ENCODE data around the gene PPM1L. TPM values are rescaled to one million over a fixed set of nuclear protein-coding genes. Genes with fewer than 3 reads are reported as not detected.

PPM1L gene
- total and polyA plus RNA-seq, 2 of the 13 experiments (the other 11 are each of a cell fraction or from before 2014, with no cell fraction given), result 0.22 to 1.4 TPM

DNA sequence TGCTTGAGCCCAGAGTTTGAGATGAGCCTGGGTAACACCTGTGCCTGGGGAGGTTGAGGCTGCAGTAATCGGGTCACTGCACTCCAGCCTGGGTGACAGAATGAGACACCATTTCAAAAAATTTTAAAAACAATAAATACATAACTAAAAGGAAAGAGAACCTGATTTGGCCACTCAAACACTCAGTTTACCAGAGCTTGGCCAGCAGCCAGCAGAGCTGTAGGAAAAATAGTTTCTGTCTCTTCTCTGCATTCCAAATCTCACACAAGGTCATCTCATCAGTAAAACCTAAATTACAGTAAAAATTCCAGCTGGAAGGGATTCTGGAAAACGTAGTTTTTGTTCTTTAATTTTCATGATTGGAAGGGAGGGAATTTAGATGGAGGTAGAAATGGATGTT is 7.8 kb upstream of the PPM1L start:
- CTCF ChIA-PET (ENCODE audit: low intra/inter-chr PET ratio, low total read pairs), result no interaction called here
- FAIRE-seq (no peak), DNase-seq (ENCODE audit: low spot score) (no peak), ATAC-seq (no peak)
- no peaks in the 10 kb centered on the region for H4K20me1 ChIP-seq (ENCODE audit: insufficient read depth, low read length)
- H3K4me3 ChIP-seq (replicated peaks in 1 of 3; ENCODE audit: insufficient read depth in 1 of 3, low read depth in 2 of 3, low read length in 3 of 3), result no peak overlapping the region
- in situ Hi-C loops (cut with HindIII; ENCODE audit: extremely low pct_ligation_motif_present, low pct_unique_long_range_greater_than_20kb), result no loop called here
- no peak overlapping the region for H2AFZ ChIP-seq (ENCODE audit: low read length)
- BruUV-seq (replicated peaks), result no TSS peak
- no peak overlapping the region for H3K9ac ChIP-seq (ENCODE audit: insufficient read depth, low read depth, low read length)
- no peaks in the 10 kb centered on the region for H3K36me3 ChIP-seq (replicated peaks in 1 of 2; ENCODE audit: control insufficient read depth in 1 of 2, insufficient read depth in 2 of 2, low read length in 2 of 2)
- TF ChIP-seq MAF1 (CRISPR knock-in tag; IDR thresholded peaks at IDR 0.05; ENCODE audit: borderline replicate concordance), result no peak
- TF ChIP-seq ZNF556 (CRISPR knock-in tag; IDR thresholded peaks at IDR 0.05; ENCODE audit: borderline replicate concordance), result no peak
- TF ChIP-seq ZBTB7B (CRISPR knock-in tag; IDR thresholded peaks at IDR 0.05), result no peak
- TF ChIP-seq ZNF17 (CRISPR knock-in tag; IDR thresholded peaks at IDR 0.05), result no peak
- no peak for TF ChIP-seq ZNF10 (CRISPR knock-in tag; IDR thresholded peaks at IDR 0.05; ENCODE audit: borderline replicate concordance, low read depth)
- TF ChIP-seq ELF4 (CRISPR knock-in tag; IDR thresholded peaks at IDR 0.05; ENCODE audit: borderline replicate concordance), result no peak
- no peak for TF ChIP-seq SP140L (CRISPR knock-in tag; IDR thresholded peaks at IDR 0.05; ENCODE audit: borderline replicate concordance)
- no peak for TF ChIP-seq HDAC1 (CRISPR knock-in tag; IDR thresholded peaks at IDR 0.05)
- no peak for TF ChIP-seq ZNF850 (CRISPR knock-in tag; conservative IDR thresholded peaks at IDR 0.05)
- H3K9me3 ChIP-seq (ENCODE audit: low read length), result no peaks in the 10 kb centered on the region
- 13% methylated on average over 2 of the region's 2 CpGs for WGBS (ENCODE audit: low lambda C conversion rate)
- no peak overlapping the region for H3K27ac ChIP-seq (ENCODE audit: extremely low read length, insufficient read depth, low read length)
- no peaks in the 10 kb centered on the region for H3K4me1 ChIP-seq (ENCODE audit: insufficient read depth, low read length)
- POLR2A ChIA-PET, result no interaction called here
- no peaks in the 10 kb centered on the region for H3K79me2 ChIP-seq (ENCODE audit: insufficient read depth, low read length)
- no peak overlapping the region for H3K4me2 ChIP-seq (ENCODE audit: low read depth, low read length)
- intact Hi-C loops (cut with micrococcal nuclease; ENCODE audit: unreplicated experiment), result no loop called here
- H3K27me3 ChIP-seq (ENCODE audit: control insufficient read depth in 1 of 2, insufficient read depth in 2 of 2, low read length in 2 of 2), result no peaks in the 10 kb centered on the region

DNA sequence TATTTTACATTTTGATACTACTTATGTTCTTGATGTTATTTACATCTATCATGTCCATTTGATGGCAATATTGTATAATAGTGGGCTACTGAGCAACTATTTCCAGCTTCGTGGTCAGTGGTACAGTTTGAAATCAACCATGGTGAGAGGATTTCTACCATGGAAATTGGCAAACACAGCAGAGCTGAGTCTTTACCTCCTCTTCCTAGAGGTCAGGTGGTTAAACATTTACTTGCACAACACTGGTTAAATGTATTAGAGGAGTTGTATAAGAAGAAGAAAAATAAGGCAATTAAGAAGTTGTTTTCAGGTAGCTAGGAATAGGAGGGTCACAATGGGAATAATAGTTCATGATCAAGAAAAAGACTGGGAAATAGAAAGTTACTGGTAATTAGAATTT is 7.2 kb upstream of the PPM1L start:
- POLR2A ChIA-PET, result no interaction called here
- H3K27me3 ChIP-seq (ENCODE audit: control insufficient read depth in 1 of 2, insufficient read depth in 2 of 2, low read length in 2 of 2), result peaks cover 0 to 3% of the 10 kb centered on the region in 2 experiments; a peak in 1 of 5 replicates
- H3K27ac ChIP-seq (ENCODE audit: extremely low read length, insufficient read depth, low read length), result no peak overlapping the region
- DNase-seq (ENCODE audit: low spot score) (no peak), ATAC-seq (no peak), FAIRE-seq (no peak)
- no peak overlapping the region for H3K4me3 ChIP-seq (replicated peaks in 1 of 3; ENCODE audit: insufficient read depth in 1 of 3, low read depth in 2 of 3, low read length in 3 of 3)
- H3K36me3 ChIP-seq (replicated peaks in 1 of 2; ENCODE audit: control insufficient read depth in 1 of 2, insufficient read depth in 2 of 2, low read length in 2 of 2), result no peaks in the 10 kb centered on the region
- no peaks in the 10 kb centered on the region for H3K79me2 ChIP-seq (ENCODE audit: insufficient read depth, low read length)
- H3K9ac ChIP-seq (ENCODE audit: insufficient read depth, low read depth, low read length), result no peak overlapping the region
- no peak overlapping the region for H2AFZ ChIP-seq (ENCODE audit: low read length)
- WGBS (ENCODE audit: low lambda C conversion rate), result 0% methylated on average over 1 of the region's 1 CpG
- in situ Hi-C loops (cut with HindIII; ENCODE audit: extremely low pct_ligation_motif_present, low pct_unique_long_range_greater_than_20kb) (no loop called here), intact Hi-C loops (cut with micrococcal nuclease; ENCODE audit: unreplicated experiment) (no loop called here)
- no peak overlapping the region for H3K4me2 ChIP-seq (ENCODE audit: low read depth, low read length)
- H3K4me1 ChIP-seq (ENCODE audit: insufficient read depth, low read length), result no peaks in the 10 kb centered on the region
- no peaks in the 10 kb centered on the region for H4K20me1 ChIP-seq (ENCODE audit: insufficient read depth, low read length)
- CTCF ChIA-PET (ENCODE audit: low intra/inter-chr PET ratio, low total read pairs), result no interaction called here
- no peaks in the 10 kb centered on the region for H3K9me3 ChIP-seq (ENCODE audit: low read length)
- BruUV-seq (replicated peaks), result no TSS peak
- TF ChIP-seq ZNF24 (IDR thresholded peaks at IDR 0.05) (no peak), FOXM1 (CRISPR knock-in tag; IDR thresholded peaks at IDR 0.05) (no peak), KLF15 (CRISPR knock-in tag; IDR thresholded peaks at IDR 0.05; ENCODE audit: borderline replicate concordance) (no peak), ZFP36L1 (CRISPR knock-in tag; IDR thresholded peaks at IDR 0.05) (no peak)
- TF ChIP-seq, protein P1, sequence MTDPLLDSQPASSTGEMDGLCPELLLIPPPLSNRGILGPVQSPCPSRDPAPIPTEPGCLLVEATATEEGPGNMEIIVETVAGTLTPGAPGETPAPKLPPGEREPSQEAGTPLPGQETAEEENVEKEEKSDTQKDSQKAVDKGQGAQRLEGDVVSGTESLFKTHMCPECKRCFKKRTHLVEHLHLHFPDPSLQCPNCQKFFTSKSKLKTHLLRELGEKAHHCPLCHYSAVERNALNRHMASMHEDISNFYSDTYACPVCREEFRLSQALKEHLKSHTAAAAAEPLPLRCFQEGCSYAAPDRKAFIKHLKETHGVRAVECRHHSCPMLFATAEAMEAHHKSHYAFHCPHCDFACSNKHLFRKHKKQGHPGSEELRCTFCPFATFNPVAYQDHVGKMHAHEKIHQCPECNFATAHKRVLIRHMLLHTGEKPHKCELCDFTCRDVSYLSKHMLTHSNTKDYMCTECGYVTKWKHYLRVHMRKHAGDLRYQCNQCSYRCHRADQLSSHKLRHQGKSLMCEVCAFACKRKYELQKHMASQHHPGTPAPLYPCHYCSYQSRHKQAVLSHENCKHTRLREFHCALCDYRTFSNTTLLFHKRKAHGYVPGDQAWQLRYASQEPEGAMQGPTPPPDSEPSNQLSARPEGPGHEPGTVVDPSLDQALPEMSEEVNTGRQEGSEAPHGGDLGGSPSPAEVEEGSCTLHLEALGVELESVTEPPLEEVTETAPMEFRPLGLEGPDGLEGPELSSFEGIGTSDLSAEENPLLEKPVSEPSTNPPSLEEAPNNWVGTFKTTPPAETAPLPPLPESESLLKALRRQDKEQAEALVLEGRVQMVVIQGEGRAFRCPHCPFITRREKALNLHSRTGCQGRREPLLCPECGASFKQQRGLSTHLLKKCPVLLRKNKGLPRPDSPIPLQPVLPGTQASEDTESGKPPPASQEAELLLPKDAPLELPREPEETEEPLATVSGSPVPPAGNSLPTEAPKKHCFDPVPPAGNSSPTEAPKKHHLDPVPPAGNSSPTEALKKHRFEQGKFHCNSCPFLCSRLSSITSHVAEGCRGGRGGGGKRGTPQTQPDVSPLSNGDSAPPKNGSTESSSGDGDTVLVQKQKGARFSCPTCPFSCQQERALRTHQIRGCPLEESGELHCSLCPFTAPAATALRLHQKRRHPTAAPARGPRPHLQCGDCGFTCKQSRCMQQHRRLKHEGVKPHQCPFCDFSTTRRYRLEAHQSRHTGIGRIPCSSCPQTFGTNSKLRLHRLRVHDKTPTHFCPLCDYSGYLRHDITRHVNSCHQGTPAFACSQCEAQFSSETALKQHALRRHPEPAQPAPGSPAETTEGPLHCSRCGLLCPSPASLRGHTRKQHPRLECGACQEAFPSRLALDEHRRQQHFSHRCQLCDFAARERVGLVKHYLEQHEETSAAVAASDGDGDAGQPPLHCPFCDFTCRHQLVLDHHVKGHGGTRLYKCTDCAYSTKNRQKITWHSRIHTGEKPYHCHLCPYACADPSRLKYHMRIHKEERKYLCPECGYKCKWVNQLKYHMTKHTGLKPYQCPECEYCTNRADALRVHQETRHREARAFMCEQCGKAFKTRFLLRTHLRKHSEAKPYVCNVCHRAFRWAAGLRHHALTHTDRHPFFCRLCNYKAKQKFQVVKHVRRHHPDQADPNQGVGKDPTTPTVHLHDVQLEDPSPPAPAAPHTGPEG (CRISPR knock-in tag; IDR thresholded peaks at IDR 0.05), result no peak

Data from HepG2 (cell line).